Testis (tissue), 3 donors: Measurements from ENCODE around the gene CELF2. TPM values are rescaled to one million over a fixed set of nuclear protein-coding genes. Genes with fewer than 3 reads are reported as not detected.

Experiments
- DNase-seq: peaks from one replicate; pipeline ENCODE4 v3.0.0-alpha.2; 2019
- H3K27ac ChIP-seq, 2 donors: fragments of 200-600 bp; sonication (generic); one replicate each; pipeline ENCODE4 v1.5.1; 2019
- H3K27me3 ChIP-seq: fragments of 200-600 bp; sonication (generic); one replicate; pipeline ENCODE4 v1.5.1; 2019
- H3K36me3 ChIP-seq: fragments of 200-600 bp; sonication (generic); one replicate; pipeline ENCODE4 v1.5.1; 2017; ENCODE audit warnings: low read depth; ENCODE audit errors: missing control alignments
- H3K4me1 ChIP-seq: fragments of 200-600 bp; sonication (generic); one replicate; pipeline ENCODE4 v1.5.1; 2019
- H3K4me3 ChIP-seq, 2 donors: fragments of 200-600 bp; sonication (generic); one replicate each; pipeline ENCODE4 v1.5.1; 2017 to 2019
- H3K9me3 ChIP-seq: fragments of 200-600 bp; sonication (generic); one replicate; pipeline ENCODE4 v1.5.1; 2017
- POLR2A ChIP-seq: fragments of 450-650 bp; IDR thresholded peaks from one replicate; pipeline ENCODE4 v1.6.1; 2017; ENCODE audit warnings: antibody characterized with exemption, mild to moderate bottlenecking, moderate library complexity
- WGBS, 2 donors: methylation state at CpG; one replicate each; pipeline ENCODE4 v1.1.5; 2018; 5-methylcytosine and 5-hydroxymethylcytosine counted together
- intact Hi-C: fragments of 100-400 bp; cut with DNase I; formaldehyde crosslinking; loops from one replicate; pipeline ENCODE4 v1.15.1; 2023; ENCODE audit warnings: low total_unique reads
- polyA plus RNA-seq: library from polyadenylated mRNA; stranded (reverse); fragments of 350-450 nt; fragmentation: Illumina TruSeq; extraction: RNeasy Lipid Tissue Mini Kit (QIAGEN cat#74804); gene quantifications from one replicate; pipeline ENCODE4 v1.2.3, GENCODE V29; 2014; ENCODE audit warnings: low read depth, low replicate concordance; ENCODE audit not compliant: insufficient read depth
- total RNA-seq, 2 donors: library from RNA; depleted of rRNA; stranded (reverse); fragments of >200 nt; gene quantifications; one replicate each; pipeline ENCODE4 v1.2.3, GENCODE V29; 2016
- TF ChIP-seq, protein P1 (sequence below), 3 experiments: fragments of 450-650 bp in 2 of 3; fragments of 200-600 bp in 1 of 3; sonication (generic) in 1 of 3; IDR thresholded peaks; one replicate each; pipeline ENCODE4 v1.5.1; 2016 to 2019; ENCODE audit warnings: antibody characterized with exemption in 3 of 3, mild to moderate bottlenecking in 2 of 3, moderate library complexity in 1 of 3

CELF2 gene
- total and polyA plus RNA-seq, 3 donors from 2014 or later = 17.5 to 41.6 (median 27.8) TPM

DNA sequence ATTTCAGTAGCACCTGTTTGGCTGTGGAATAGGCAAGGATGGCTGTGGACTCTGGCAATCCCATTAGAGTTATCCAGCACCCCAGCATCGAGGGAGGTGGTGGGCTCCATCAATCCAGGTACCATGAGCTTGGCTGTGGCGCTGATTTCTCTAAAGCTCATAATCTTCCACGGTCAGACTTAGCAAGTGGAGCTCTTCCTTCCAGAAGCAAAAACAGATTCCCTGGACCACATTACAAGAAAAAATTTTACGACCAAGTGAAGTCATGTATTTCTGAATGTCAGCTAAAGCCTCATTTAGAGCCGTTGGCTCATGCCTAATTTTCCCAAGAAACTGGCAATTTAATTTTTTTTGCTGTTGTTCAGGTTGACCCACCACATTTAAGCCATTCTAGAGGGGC, 135.1 kb downstream of the CELF2 start:
- Histone ChIP-seq H3K4me1 (peaks cover 6% of the 10 kb centered on the region), H3K27ac (no peak overlapping the region)

DNA sequence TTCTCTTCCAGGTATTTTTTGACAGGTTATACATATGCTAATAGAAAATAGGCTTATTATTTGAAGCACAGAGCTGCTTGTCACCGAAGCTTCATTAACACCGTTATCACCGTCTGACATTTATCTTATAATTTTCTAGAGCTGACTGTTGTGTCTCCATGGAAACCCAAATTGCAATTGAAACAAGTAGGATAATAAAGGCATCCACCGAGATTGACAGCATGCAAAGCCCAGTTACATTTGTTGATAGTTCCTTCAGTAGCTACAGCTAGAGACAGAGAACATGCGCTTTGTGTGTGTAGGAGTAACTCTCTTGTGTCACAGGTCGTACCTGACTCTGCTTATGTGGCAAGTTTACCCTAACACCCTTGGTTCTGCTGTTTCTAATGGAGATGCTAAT, 135.6 kb downstream of the CELF2 start:
- intact Hi-C loops = no loop called here
- no peak overlapping the region for H3K4me3 ChIP-seq
- peaks cover 6% of the 10 kb centered on the region for H3K4me1 ChIP-seq
- H3K27ac ChIP-seq = no peak overlapping the region
- no peak for DNase-seq
- no peaks in the 10 kb centered on the region for H3K27me3 ChIP-seq
- 72 to 83% methylated on average over 6 of the region's 6 CpGs for WGBS, 2 donors
- no peak for TF ChIP-seq POLR2A
- TF ChIP-seq, protein P1, sequence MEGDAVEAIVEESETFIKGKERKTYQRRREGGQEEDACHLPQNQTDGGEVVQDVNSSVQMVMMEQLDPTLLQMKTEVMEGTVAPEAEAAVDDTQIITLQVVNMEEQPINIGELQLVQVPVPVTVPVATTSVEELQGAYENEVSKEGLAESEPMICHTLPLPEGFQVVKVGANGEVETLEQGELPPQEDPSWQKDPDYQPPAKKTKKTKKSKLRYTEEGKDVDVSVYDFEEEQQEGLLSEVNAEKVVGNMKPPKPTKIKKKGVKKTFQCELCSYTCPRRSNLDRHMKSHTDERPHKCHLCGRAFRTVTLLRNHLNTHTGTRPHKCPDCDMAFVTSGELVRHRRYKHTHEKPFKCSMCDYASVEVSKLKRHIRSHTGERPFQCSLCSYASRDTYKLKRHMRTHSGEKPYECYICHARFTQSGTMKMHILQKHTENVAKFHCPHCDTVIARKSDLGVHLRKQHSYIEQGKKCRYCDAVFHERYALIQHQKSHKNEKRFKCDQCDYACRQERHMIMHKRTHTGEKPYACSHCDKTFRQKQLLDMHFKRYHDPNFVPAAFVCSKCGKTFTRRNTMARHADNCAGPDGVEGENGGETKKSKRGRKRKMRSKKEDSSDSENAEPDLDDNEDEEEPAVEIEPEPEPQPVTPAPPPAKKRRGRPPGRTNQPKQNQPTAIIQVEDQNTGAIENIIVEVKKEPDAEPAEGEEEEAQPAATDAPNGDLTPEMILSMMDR (IDR thresholded peaks at IDR 0.05) = no peak
- no peaks in the 10 kb centered on the region for H3K36me3 ChIP-seq
- no peaks in the 10 kb centered on the region for H3K9me3 ChIP-seq

More for the DNA sequence above, 135.1 kb downstream of the CELF2 start:
- WGBS, 2 donors = 95 to 96% methylated on average over 5 of the region's 5 CpGs
- TF ChIP-seq, protein P1 (IDR thresholded peaks at IDR 0.05) = no peak
- TF ChIP-seq POLR2A = no peak
- H3K36me3 ChIP-seq = no peaks in the 10 kb centered on the region
- DNase-seq = no peak
- no peaks in the 10 kb centered on the region for H3K9me3 ChIP-seq
- intact Hi-C loops = no loop called here
- no peak overlapping the region for H3K4me3 ChIP-seq
- no peaks in the 10 kb centered on the region for H3K27me3 ChIP-seq

DNA sequence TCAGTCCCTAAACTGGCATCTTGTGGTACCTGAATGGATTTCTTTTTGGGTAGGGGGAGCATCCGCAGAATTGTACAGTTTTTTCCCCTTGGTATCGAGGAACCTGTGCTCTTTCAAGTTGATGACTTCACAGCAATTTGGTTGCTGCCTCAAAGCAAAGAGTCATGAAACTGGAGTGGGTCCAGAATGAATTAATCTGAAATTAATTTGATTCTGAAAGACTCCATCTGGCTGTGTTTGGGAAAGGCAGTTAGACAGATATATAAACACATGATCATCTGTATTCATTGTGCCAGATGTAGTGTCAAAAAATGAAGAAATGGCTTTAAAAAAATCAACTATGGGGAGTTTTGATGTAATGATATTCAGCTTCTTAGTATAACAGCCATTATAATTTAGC, 136.1 kb downstream of the CELF2 start:
- DNase-seq = no peak
- Histone ChIP-seq H3K4me1 (peaks cover 6% of the 10 kb centered on the region), H3K9me3 (no peaks in the 10 kb centered on the region), H3K27me3 (no peaks in the 10 kb centered on the region), H3K27ac (no peak overlapping the region), H3K4me3 (no peak overlapping the region), H3K36me3 (no peaks in the 10 kb centered on the region)
- WGBS, 2 donors = 91 to 97% methylated on average over 2 of the region's 2 CpGs
- no peak for TF ChIP-seq POLR2A
- TF ChIP-seq, protein P1 (IDR thresholded peaks at IDR 0.05) = no peak
- intact Hi-C loops = no loop called here

DNA sequence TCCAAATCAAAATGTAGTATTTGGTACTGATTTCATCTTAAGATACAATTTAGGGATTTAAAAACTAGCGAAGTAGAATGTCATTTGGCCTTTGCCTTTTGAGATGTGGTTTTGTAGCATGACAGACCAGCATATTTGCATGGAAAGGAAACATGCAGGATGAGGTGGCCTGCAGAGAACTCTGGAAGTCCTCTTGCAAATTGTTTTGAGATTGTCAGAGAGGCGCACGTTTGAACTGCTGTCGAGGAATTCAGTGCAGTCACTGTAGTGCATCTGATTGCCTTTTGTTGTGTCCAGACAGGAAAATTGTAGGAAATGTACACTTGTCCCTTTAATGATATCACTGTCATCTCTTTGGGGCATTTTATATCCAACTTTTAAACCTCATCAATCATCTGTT, 136.7 kb downstream of the CELF2 start:
- no peaks in the 10 kb centered on the region for H3K36me3 ChIP-seq
- H3K4me3 ChIP-seq = no peak overlapping the region
- TF ChIP-seq POLR2A = no peak
- TF ChIP-seq, protein P1 (IDR thresholded peaks at IDR 0.05) = no peak
- peaks cover 6% of the 10 kb centered on the region for H3K4me1 ChIP-seq
- H3K9me3 ChIP-seq = no peaks in the 10 kb centered on the region
- 75 to 82% methylated on average over 4 of the region's 4 CpGs for WGBS, 2 donors
- no peak overlapping the region for H3K27ac ChIP-seq
- H3K27me3 ChIP-seq = no peaks in the 10 kb centered on the region
- intact Hi-C loops = no loop called here
- no peak for DNase-seq

DNA sequence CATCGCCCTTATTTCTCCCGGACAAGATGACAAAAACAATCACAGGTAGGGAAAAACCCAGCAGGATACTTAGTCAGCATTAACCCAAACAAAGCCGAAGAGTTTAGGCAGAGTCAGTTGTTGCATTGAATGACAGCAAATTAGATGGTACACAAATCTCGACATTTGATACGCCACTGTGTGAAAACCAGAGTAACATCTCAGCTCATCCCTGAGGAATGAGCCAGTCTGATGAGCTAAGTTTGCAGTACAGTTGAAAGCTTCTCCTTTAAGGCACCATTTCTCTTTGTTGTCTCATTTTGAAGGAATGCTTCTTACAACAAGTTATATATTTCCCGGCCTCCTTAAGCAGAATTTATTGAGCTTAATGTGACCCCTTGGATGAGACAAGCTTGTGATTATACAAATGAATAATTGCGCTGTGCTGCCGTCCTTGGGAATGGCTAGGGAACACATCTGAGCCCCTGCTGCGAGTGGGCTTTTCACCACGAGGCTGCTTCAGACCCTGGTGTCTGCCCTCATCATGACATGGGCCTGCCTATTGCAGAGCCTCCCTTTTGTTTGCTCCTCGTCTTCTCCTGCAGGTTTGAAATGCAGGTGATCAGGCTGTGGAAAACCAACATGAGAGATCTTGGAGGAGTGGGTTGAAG, 137.3 kb downstream of the CELF2 start:
- TF ChIP-seq, protein P1 (IDR thresholded peaks at IDR 0.05) = no peak
- no peak for TF ChIP-seq POLR2A
- Histone ChIP-seq H3K27ac (no peak overlapping the region), H3K4me1 (peaks cover 6% of the 10 kb centered on the region), H3K27me3 (no peaks in the 10 kb centered on the region), H3K4me3 (no peak overlapping the region), H3K36me3 (no peaks in the 10 kb centered on the region), H3K9me3 (no peaks in the 10 kb centered on the region)
- intact Hi-C loops = no loop called here
- no peak for DNase-seq
- WGBS, 2 donors = 74 to 76% methylated on average over 11 of the region's 11 CpGs
